Keratinocyte (primary cell): ENCODE results near the gene EYA4. TPM values are rescaled to one million over a fixed set of nuclear protein-coding genes. Genes with fewer than 3 reads are reported as not detected.

Source experiments
- DNase-seq: peaks from one replicate; pipeline ENCODE4 v3.0.0-alpha.2; 2011; ENCODE audit warnings: low read depth, missing footprints, low spot score
- FAIRE-seq: peaks from 2 replicates; lab custom pipeline; 2011; peaks lifted over from hg19 to GRCh38; lab: Jason Lieb, UNC
- H2AFZ ChIP-seq: 2 replicates; pipeline ENCODE4 v1.6.0; 2012; ENCODE audit warnings: low read length, control low read depth, inconsistent platforms; ENCODE audit not compliant: control insufficient read depth
- H3K27ac ChIP-seq: 2 replicates; pipeline ENCODE4 v1.5.1; 2011; ENCODE audit warnings: low read length; ENCODE audit not compliant: control insufficient read depth, insufficient read depth
- H3K27me3 ChIP-seq: 3 replicates; pipeline ENCODE4 v1.6.0; 2011; ENCODE audit warnings: low read length; ENCODE audit not compliant: control insufficient read depth, insufficient read depth; ENCODE audit errors: extremely low read depth
- H3K36me3 ChIP-seq, 2 experiments: 2 replicates in 1 of 2; 3 replicates in 1 of 2; pipeline ENCODE4 v1.5.1; 2011; ENCODE audit warnings: low read length in 2 of 2, mild to moderate bottlenecking in 1 of 2; ENCODE audit not compliant: control insufficient read depth in 2 of 2, insufficient read depth in 2 of 2; ENCODE audit errors: extremely low read depth in 1 of 2
- H3K4me1 ChIP-seq: 3 replicates; pipeline ENCODE4 v1.5.1; 2011; ENCODE audit warnings: low read length; ENCODE audit not compliant: control insufficient read depth, insufficient read depth; ENCODE audit errors: extremely low read depth
- H3K4me2 ChIP-seq: 3 replicates; pipeline ENCODE4 v1.6.0; 2011; ENCODE audit warnings: low read depth, low read length; ENCODE audit not compliant: control insufficient read depth, insufficient read depth; ENCODE audit errors: extremely low read depth
- H3K4me3 ChIP-seq, 3 experiments: fragments of 200-600 bp in 1 of 3; sonication (generic) in 1 of 3; 2 replicates in 2 of 3; 3 replicates in 1 of 3; pipeline ENCODE4 v1.5.1; 2011 to 2016; ENCODE audit warnings: low read length in 3 of 3, mild to moderate bottlenecking in 3 of 3, control low read depth in 2 of 3, inconsistent platforms in 1 of 3, low read depth in 1 of 3, mixed read lengths in 1 of 3, mixed run types in 1 of 3, moderate library complexity in 1 of 3; ENCODE audit not compliant: control insufficient read depth in 2 of 3, insufficient read depth in 2 of 3; ENCODE audit errors: extremely low read depth in 1 of 3
- H3K79me2 ChIP-seq: 2 replicates; pipeline ENCODE4 v1.6.0; 2012; ENCODE audit warnings: low read length; ENCODE audit not compliant: control insufficient read depth, insufficient read depth
- H3K9ac ChIP-seq: 3 replicates; pipeline ENCODE4 v1.6.0; 2011; ENCODE audit warnings: low read length; ENCODE audit not compliant: control insufficient read depth, insufficient read depth; ENCODE audit errors: extremely low read depth
- H3K9me1 ChIP-seq: 3 replicates; pipeline ENCODE4 v1.6.0; 2011; ENCODE audit warnings: low read length; ENCODE audit not compliant: control insufficient read depth, insufficient read depth; ENCODE audit errors: extremely low read depth
- H3K9me3 ChIP-seq: 2 replicates; pipeline ENCODE4 v1.5.1; 2012; ENCODE audit warnings: low read depth, low read length; ENCODE audit not compliant: control insufficient read depth
- H4K20me1 ChIP-seq: 3 replicates; pipeline ENCODE4 v1.6.0; 2011; ENCODE audit warnings: low read length; ENCODE audit not compliant: control insufficient read depth, insufficient read depth; ENCODE audit errors: extremely low read depth
- CTCF ChIP-seq, 3 experiments: IDR thresholded peaks in 1 of 3; conservative IDR thresholded peaks in 1 of 3; optimal IDR thresholded peaks in 1 of 3; 2 replicates in 2 of 3; 3 replicates in 1 of 3; pipeline versions ENCODE3 to v1.5.1; 2011; ENCODE audit warnings: low read length in 3 of 3, mild to moderate bottlenecking in 3 of 3, moderate library complexity in 2 of 3, control low read depth in 1 of 3, inconsistent platforms in 1 of 3; ENCODE audit not compliant: insufficient read depth in 2 of 3; ENCODE audit errors: extremely low read depth in 1 of 3
- EZH2 ChIP-seq: IDR thresholded peaks from one replicate; pipeline ENCODE4 v1.6.1; 2012; ENCODE audit warnings: inconsistent platforms, mild to moderate bottlenecking, low read length, moderate library complexity
- dilution Hi-C: fragments of 300-500 bp; cut with MboI; formaldehyde crosslinking; loops from one replicate; pipeline ENCODE4 v1.7.0; 2020; ENCODE audit warnings: low sequenced_read_pairs; ENCODE audit not compliant: extremely low pct_ligation_motif_present
- polyA plus RNA-seq, 5 experiments: library from polyadenylated mRNA; depleted of rRNA in 3 of 5; stranded (reverse) in 3 of 5; stranded (forward) in 1 of 5; unstranded in 1 of 5; fragments of >200 nt; gene quantifications; 1 replicate in 1 of 5; 2 replicates in 3 of 5; 3 replicates in 1 of 5; pipeline versions ENCODE4 v1.2.1 to v1.2.3, GENCODE V29; 2011 to 2012; ENCODE audit warnings: missing spikeins in 2 of 5, low read depth in 1 of 5, low replicate concordance in 1 of 5

The EYA4 gene
- polyA plus RNA-seq, 1 donor (not counting 4 experiments of a cell fraction or from before 2014, with no cell fraction given), result 0.01 TPM

GRCh38 chr6:133254552-133255228, 13.5 kb downstream of the EYA4 start:
- DNase-seq, result no peak
- Histone ChIP-seq H3K9me3 (no peaks in the 10 kb centered on the region), H3K9ac (no peak overlapping the region), H4K20me1 (no peaks in the 10 kb centered on the region), H3K4me3 (no peak overlapping the region), H3K36me3 (no peaks in the 10 kb centered on the region), H3K4me1 (no peaks in the 10 kb centered on the region), H3K9me1 (no peaks in the 10 kb centered on the region), H3K79me2 (no peaks in the 10 kb centered on the region), H3K27ac (no peak overlapping the region), H3K27me3 (no peaks in the 10 kb centered on the region), H2AFZ (no peak overlapping the region), H3K4me2 (no peak overlapping the region)
- TF ChIP-seq CTCF (optimal IDR thresholded peaks at IDR 0.05 in 1 of 3, IDR thresholded peaks at IDR 0.05 in 1 of 3, conservative IDR thresholded peaks at IDR 0.05 in 1 of 3; ENCODE audit: extremely low read depth in 1 of 3, insufficient read depth in 2 of 3, low read length in 3 of 3), result no peak
- no peak for TF ChIP-seq EZH2
- no peak for FAIRE-seq
- dilution Hi-C loops, result no loop called here

GRCh38 chr6:133257545-133258105, 16.5 kb downstream of the EYA4 start:
- Histone ChIP-seq H3K9me1 (no peaks in the 10 kb centered on the region), H3K27ac (no peak overlapping the region), H3K9ac (no peak overlapping the region), H3K36me3 (no peaks in the 10 kb centered on the region), H3K4me1 (no peaks in the 10 kb centered on the region), H3K9me3 (no peaks in the 10 kb centered on the region), H3K4me3 (no peak overlapping the region), H2AFZ (no peak overlapping the region), H3K27me3 (no peaks in the 10 kb centered on the region), H3K79me2 (no peaks in the 10 kb centered on the region), H4K20me1 (no peaks in the 10 kb centered on the region), H3K4me2 (no peak overlapping the region)
- dilution Hi-C loops, result no loop called here
- no peak for DNase-seq
- no peak for FAIRE-seq
- no peak for TF ChIP-seq CTCF (optimal IDR thresholded peaks at IDR 0.05 in 1 of 3, IDR thresholded peaks at IDR 0.05 in 1 of 3, conservative IDR thresholded peaks at IDR 0.05 in 1 of 3; ENCODE audit: extremely low read depth in 1 of 3, insufficient read depth in 2 of 3, low read length in 3 of 3)
- TF ChIP-seq EZH2, result no peak
